Stimulated activated naive CD8-positive, alpha-beta T cell treated with anti-CD3 and anti-CD28 coated beads, Interleukin-15, Interleukin-2, amounts not matched to agents 100 U/mL and 50 U/mL, for 24 hours (primary cell): ENCODE measurements around the gene LZTFL1.

Experiments
- ATAC-seq: fragments of 150-1000 bp; cut with Tn5 transposase; one replicate; pipeline ENCODE4 v1.10.0; 2021
- DNase-seq: peaks from one replicate; pipeline ENCODE4 v3.0.0; 2021

Gene LZTFL1, protein sequence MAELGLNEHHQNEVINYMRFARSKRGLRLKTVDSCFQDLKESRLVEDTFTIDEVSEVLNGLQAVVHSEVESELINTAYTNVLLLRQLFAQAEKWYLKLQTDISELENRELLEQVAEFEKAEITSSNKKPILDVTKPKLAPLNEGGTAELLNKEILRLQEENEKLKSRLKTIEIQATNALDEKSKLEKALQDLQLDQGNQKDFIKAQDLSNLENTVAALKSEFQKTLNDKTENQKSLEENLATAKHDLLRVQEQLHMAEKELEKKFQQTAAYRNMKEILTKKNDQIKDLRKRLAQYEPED

GRCh38 chr3:45841757-45842491 is at the start of gene LZTFL1:
Gene LZTFL1, minus strand, starts transcription at chr3:45842119. Its CDS starts 128 bp downstream, at chr3:45841991.
- peak; percentile 89 for ATAC-seq
- DNase-seq = peak; percentile 87

GRCh38 chr3:45890405-45890804 is 48.5 kb upstream of the LZTFL1 start:
- ATAC-seq (no peak), DNase-seq (no peak)

DNA sequence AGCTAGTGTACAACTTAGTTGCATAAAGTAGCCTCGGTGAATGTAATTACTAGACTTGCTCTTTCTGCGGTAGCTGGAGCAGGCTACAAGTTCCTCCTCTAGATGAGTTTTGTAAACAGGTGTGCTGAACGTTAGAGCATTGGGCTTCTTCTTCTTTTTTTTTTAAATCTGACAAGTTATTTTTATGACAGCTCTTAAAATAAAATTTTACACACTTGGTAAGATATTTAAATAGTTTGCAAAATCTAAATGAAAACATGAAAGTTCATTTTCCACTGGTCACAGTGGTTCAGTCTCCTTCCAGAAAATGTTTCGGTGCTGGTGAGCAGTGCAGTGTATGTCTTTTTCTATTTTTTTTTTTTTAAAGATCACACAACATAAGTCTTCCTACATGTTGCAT is 47.4 kb upstream of the LZTFL1 start:
- no peak for ATAC-seq
- no peak for DNase-seq

- ATAC-seq = no peak
- DNase-seq = no peak
Measured at GRCh38 chr3:45887759-45888511, 46.0 kb upstream of the LZTFL1 start.

- ATAC-seq = peak; percentile 43
Measured at GRCh38 chr3:45887285-45887684, 45.4 kb upstream of the LZTFL1 start.

DNA sequence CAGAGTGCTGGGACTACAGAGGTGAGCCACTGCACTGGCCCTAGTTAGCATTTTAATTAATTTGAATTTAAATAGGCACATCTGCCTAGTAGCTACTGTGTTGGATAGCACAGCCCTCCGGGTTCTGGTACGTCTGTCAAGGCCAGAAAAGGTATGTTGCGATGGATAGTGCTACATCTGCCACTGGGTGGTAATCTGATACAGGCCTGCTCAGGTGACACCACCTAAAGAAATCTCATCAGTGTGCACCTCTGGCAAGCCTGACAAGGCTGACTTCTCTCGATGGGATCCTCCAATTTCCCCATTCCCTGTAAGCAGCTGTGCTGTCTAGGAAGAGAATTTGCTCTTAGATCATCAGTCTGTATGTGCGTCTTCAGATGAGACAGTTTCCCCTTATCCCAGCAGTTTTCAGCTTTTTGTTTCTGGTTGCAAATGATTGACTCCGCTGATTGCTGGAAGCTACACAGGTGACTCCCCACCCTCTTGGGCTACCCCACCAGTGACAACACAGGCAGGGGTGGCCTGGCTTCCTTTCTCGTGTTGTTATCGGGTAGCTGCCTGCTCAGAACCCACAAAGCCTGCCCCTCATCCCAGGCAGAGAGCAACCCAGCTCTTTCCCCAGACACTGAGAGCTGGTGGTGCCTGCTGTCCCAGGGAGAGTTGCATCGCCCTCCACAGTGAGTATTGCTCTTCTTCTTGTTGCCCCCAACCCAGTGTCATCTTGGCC is 44.2 kb upstream of the LZTFL1 start, which contains the start of gene CCR9:
Gene CCR9, plus strand, starts transcription at position 565 of the 727 bp plus-strand sequence. CDS start 8,391 bp downstream, outside the sequence.
- DNase-seq = no peak
- ATAC-seq = no peak

More at GRCh38 chr3:45887285-45887684, 45.4 kb upstream of the LZTFL1 start:
- DNase-seq = no peak

DNA sequence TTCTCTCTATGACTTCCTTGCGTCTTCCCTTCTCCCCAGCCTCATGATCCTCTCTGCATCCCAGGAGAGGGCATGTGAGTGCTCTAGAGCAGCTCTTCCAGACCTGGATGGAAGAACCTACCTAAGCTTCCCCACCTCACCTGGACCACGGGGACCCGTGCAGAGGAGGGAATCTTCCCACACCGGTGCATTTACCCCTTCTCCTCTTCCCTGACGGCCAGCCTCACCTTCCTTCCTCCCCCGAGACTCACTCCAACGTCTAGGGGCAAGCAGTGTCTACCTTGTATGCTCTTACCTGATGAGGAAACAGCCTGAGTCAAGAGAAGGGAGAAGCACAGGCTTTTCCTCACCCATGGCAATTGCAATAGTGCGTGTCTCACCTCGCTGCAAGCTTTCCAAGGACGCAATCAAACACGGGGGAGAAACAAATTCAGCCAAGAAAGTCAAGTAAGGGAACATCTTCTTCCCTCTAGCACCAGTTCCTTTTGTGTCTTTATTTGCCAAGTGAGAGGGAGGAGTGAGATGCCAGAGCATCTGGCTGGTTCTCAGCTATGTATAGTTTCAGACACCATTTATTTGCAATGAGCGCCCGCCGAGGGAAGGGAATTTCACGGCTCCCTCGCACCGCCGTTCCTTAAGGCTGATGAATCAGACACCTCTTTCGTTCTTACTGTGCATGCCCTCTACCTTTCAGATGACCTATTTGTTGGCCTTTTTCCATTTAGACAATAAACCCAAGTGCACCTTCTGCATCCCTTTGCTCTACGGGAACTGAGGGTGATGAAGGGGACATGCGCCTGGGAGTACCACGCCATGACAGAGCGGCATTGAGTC is 42.7 kb upstream of the LZTFL1 start:
- DNase-seq (peak; percentile 20), ATAC-seq (no peak)

DNA sequence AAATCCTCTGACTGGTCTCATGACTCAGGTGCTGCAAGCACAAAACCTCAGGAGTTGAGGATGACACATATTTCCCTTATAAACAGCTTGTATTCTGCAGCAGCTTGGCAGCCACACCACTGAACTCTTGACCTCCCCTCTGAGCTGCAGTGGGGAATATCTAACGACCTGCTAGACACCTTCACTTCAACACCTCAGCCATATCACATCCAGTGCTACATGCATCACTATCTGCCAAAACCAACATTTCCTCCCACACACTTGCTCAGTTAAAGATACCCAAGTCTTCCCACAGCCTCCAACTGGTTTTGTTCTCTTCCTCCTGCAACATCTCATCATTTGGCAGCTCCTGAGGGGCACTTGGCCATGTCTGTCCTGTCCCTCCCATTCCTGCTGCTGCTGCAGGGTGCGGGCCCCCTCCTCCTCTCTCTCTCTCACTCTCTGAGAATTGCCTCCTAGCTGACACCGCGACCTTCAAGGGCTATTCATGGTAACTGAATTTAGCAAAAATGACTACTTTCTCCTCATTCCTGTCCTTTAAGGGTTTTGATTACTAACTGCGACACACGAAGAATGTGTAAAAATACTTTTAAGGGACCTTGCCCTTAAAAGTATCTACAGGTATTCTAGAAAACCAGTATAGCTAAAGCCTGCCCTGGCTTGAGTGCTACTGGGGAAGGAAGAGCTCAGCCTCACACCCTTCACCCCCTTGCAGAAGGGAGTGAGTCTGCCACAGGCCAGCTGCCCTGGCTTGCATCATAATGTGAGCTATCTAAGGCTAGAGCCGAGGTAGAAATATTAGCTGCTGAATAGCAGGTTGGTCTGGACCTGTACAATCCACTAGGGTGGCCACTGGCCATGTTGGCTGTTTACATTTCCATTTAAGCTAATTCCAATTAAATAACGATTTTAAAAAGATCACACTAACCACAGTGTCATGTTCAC is 39.4 kb upstream of the LZTFL1 start:
- ATAC-seq (peak; percentile 98), DNase-seq (peak; percentile 39)

DNA sequence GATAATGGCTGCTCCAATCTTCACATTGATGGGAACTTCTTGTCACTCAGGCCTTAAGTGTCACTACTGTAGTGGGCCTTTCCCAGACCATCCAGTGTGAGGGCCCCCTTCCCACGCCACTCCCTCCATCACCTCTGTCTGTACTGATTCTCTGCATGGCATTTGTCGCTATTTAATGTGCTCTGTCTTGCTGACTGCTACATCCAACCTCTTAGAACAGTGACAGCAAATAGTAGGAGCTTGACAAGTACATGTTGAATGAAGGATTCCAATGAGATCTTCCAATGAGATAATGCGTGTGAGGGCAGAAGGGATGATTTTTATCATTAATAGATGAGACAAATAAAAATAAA is 38.8 kb upstream of the LZTFL1 start:
- ATAC-seq (peak; percentile 13), DNase-seq (no peak)

DNA sequence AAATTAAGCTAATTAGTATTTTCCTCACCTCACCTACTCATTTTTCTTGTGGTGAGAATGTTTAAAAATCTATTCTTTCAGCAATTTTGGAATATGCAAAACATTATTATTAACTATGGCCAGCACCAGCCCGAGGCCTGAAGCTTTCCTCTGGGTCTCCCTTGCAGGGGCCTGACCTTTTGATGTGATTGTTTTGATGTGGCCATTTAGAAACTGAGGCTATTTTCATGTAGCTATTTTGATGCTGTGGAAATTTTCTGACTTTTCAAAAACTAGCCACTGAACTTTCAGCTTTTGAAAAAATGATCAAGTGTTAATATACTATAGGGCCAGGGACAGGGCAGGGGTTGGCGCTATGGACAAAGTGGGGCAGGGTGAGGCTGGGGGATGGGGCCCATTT is 36.2 kb upstream of the LZTFL1 start:
- ATAC-seq (no peak), DNase-seq (no peak)

DNA sequence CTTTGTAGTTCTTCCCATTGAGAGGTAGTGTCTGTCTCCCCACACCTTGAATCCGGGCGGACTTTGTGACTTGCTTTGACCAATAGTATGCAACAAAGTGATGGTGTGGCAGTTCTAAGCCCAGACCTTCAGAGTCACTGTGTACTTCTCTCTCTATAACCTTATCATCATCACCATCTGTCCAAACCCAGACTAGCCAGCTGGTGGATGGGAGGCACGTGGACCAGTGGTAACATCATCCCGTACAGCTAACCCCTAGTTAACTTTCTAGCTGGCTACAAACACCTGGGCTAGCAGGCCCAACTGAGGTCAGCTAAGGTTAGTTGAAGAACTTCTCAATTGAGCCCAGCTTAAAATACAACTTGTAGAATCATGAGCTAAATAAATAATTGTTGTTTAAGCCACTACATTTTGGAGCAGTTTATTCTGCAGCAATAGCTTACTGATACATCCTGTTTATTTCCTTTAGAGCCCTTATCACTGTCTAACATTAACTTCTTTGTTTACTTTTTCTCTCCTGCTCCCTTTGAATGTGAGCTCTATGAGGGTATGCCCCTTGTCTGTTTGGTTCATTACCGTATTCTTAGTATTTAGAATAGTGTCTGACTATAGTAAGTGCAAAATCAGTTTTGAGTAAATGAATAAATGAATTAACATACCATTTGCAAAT is 32.9 kb upstream of the LZTFL1 start:
- DNase-seq (no peak), ATAC-seq (no peak)

- ATAC-seq (no peak), DNase-seq (no peak)
Measured at GRCh38 chr3:45873638-45874037, 31.7 kb upstream of the LZTFL1 start.

DNA sequence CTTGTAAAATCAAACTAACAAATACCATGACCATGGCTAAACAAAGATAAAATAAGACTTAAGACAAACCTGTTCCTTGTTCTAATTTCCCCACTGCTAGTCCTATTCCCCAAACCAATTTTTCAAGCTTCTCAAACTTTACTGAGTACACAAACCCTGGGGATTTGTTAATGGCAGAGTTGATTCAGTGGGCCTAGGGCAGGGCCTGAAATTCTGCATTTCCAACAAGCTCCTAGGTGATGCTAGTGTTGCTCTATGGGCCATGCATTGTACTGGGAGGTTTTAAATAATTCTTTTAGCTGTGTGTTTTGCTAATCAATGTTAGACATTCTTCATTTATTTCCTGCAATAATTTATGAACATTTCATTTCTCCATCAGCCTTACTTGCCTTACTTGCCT is 31.1 kb upstream of the LZTFL1 start:
- ATAC-seq (no peak), DNase-seq (no peak)

DNA sequence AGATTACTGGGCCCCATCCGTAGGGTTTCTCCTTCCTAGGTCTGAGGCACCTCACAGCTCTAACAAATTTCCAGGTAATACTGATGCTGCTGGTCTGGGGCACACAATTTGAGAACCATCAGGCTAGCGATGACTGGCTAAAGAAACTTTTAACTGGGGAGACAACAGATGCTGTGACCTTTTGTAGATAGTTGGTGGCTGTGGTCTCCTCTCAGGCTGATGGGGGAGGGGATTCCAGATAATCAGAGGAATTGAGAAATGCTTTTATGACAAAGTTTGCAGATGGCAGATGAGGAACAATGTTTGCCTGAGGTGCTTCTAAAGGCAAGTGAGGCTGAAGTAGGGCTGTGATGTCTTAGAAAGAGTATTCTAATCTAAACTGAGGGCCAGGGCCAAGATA is 30.6 kb upstream of the LZTFL1 start:
- no peak for DNase-seq
- ATAC-seq = no peak

DNA sequence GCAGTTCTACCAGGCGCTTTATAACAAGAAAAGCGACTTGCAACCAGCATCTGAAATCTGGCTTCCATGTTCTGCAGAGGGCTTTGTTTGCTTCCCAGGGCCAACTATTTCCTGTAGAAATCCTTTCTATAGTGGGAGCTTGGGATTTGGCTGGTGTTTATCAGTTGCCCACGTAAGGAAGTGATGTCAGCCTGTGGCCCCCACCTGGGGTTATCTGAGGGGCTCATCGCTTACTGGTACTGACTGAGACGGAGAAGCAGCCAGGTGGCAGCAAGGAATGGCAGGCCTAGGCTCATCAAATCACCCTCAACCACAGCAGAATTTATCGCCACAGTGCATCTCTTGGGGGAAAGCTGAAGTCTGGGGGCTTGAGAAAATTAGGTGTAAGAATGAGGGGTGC is 29.9 kb upstream of the LZTFL1 start:
- no peak for ATAC-seq
- DNase-seq = no peak

- peak; percentile 94 for ATAC-seq
- DNase-seq = peak; percentile 45
Measured at GRCh38 chr3:45870099-45870498, 28.2 kb upstream of the LZTFL1 start.

- no peak for DNase-seq
- no peak for ATAC-seq
Measured at GRCh38 chr3:45869638-45870037, 27.7 kb upstream of the LZTFL1 start.

DNA sequence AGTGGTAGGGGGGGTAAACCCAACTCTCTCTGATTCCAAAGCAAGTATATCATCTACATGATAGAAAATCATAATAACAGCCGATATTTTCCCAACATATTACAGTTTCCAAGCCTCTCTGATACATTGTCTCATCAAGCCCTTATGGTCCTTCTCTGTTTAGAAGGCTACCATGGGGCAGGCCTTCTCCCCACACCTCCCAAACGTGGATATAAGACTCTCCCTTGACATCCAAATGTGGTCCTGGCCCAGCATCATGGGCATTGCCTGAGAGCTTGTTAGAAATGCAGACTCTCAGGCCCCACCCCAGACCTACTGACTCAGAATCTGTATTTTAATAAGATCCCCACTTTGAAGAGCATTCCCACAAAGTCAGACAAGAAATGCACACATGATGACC is 26.7 kb upstream of the LZTFL1 start:
- ATAC-seq (no peak), DNase-seq (no peak)

- no peak for ATAC-seq
- no peak for DNase-seq
Measured at GRCh38 chr3:45868213-45868612, 26.3 kb upstream of the LZTFL1 start.

DNA sequence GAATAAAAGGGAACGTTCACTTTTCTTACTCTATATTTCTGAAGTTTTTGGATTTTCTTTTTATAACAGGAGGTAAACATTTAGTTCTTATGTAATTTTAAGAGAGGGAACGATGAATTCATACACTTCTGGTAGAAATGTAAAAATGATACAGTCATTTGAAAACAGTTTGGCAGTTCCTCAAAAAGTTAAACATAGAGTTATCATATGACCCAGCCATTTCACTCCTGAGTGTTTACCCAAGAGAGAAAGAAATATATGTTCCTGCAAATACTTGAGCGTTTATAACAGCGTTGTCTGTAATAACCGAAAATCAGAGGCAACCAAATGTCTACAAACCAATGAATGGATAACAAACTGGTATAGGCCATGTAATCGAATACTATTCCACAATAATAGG is 23.6 kb upstream of the LZTFL1 start:
- DNase-seq (no peak), ATAC-seq (no peak)
